Measurements from ENCODE around the gene HNRNPL.
"Not testable (repeated sequence)": the region's sequence is repeated elsewhere in the genome, so short reads cannot be mapped to it uniquely, and the experiment has no call there.

HNRNPL gene

DNA sequence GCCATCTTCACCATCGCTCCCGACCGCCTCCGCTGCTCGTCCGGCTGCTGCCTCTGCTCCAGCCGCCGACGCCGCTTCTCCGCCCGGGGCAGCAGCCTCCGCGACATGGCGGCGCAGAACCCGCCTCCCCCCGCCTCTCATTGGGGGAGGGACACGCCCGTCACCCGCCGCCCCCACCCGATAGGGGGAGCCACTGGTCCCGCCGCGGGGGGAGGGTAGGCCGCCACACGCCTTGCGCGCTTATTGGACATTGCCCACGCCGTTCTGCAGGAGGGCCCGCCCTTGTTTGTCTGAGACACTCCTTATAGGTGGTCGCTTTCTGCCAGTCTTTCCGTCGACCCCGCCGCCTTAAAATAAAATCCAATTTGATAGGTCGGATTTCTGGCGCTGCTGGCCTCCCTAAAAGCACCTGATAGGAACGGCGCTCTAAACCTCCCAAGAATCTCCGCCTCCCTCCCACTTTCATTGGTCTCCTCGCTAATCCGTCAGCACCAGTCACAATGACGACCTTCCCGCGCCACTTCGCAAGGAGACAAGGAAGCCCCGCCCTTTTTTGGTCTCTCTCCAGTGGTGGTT is at the start of gene HNRNPL:
Gene HNRNPL (minus strand): TSS at position 127 of the 576 bp plus-strand sequence. CDS start 20 bp downstream, at position 107.
- DNase-seq, result peak; percentile 100

- no peak for DNase-seq
Measured at GRCh38 chr19:38898788-38899446, 49.1 kb upstream of the HNRNPL start.

DNA sequence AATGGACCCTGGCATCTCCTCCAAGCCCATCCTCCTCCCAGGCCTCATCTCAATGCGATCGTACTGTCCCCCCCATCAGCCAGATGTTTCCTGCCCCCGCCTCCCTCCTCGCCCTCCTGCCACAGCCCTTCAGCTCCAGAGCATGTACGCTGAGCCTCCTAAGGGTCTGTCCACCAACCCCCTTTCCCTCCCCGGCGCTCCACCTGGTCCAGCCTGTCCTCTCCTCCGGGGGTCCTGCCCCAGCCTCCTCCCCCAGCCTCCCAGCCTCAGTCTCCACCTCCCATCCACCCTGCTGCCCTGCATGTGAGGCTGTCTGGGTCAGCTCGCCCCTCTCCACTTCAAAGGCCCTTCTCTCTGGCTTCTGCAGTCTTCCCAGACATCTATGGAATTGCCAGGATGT is 45.2 kb upstream of the HNRNPL start:
- DNase-seq, result no peak

GRCh38 chr19:38893341-38893771 is 43.6 kb upstream of the HNRNPL start:
- no peak for DNase-seq

DNA sequence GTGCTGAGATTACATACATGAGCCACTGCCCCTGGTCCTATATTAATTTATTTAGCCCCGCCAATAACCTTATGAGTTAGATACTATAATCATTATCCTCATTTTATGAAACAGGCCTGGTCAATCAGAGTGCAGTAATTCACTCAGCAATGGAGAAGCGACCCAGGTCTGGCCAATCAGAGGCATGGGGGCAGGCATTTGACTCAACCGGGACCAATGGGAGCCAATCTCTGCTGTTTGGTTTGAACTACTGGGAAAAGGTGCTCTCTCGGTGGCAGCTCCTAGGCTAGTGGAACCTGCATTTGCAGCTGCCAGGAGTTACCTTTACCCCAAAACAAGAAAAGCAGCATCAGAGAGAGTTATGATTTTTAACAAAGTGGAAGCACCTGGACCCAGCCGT is 43.1 kb upstream of the HNRNPL start:
- DNase-seq, result no peak

DNA sequence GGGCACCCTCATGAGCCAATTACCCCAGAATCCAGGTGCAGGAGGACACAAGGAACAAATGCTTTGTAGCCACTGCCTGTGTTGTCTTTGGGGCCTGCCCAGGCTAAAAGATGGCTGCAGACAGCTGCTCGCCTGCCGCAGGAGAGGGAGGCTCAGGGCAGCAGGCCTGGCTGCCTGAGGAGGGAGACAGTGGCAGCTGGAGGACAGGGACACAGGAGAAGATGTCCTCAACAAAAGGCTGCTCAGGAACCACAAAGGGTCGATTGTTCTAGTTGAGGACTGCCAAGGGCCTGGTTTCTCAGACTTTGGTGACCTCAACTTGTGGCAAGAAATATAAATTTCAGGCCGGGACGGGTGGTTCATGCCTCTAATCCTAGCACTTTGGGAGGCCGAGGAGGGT is 42.0 kb upstream of the HNRNPL start:
- DNase-seq, result no peak

DNA sequence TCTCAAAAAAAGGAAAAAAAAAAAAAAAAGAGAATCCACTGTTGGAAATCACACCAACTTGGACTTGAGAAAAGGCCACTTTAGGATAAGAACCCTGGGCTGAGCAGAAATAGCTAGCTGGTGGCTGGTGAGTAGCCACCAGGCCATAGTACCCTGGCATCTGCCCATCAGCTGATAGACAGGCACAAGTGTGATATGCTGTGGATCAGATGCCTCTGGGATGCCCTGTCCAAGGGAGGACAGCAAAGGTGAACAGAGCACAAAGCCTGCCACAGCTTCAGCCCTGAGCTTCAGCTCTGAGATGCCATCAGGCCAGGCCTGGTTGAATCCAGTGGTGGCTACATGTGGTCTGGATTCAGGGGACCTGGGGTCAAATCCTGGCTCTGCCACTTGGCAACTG is 40.9 kb upstream of the HNRNPL start:
- DNase-seq, result no peak

DNA sequence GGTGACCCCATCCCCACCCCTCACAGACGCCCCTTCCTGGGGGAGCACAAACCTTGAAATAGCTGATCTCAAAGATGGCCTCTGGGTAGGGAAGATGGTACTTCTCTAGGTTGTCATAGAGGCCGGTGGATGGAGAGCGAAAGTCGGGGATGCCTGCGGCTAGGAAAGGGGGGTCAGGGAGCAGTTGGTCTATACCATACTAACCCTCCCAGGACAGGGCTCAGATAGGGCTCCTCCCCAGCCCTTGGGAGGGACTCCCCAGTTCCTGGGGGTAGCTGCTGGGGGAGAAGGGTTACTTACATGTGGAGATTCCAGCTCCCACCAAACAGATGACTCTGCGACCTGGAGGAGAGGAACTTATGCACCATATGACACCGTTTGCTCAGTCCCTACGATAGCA is 40.0 kb upstream of the HNRNPL start:
- no peak for DNase-seq

DNA sequence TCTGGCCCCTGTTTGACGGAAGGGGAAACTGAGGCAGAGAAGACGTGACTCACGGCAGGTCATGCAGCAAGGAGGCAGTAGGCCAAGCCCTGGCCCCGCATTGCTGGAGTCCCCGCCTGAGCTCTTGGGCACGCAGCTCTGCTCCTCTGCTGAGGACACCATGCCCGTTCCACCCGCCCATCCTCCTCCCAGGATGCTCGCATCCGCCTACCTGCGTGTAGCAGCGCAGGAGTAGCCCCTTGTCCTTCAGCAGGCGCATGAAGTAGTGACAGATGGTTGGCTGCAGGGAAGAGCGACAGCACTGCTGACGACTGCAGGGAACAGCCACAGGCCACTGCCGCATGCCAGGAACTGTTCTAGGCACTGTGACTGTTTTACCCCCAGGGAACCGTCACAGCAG is 39.1 kb upstream of the HNRNPL start:
- no peak for DNase-seq

DNA sequence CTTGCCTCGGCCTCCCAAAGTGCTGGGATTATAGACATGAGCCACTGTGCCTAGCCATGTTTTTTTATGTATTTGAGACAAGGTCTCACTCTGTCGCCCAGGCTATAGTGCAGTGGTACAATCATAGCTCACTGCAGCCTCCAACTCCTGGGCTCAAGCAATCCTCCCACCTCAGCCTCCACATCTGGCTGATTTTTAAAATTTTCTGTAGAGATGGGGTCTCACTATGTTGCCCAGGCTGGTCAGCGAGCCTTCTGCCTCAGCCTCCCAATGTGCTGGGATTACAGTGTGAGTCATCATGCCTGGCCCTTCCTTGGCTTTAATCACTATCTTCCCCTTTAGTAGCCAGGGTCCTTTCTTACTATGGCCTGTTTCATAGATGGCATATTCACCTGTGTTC is 34.9 kb upstream of the HNRNPL start:
- DNase-seq, result not testable (repeated sequence)

- DNase-seq, result no peak
Measured at GRCh38 chr19:38883286-38883685, 33.5 kb upstream of the HNRNPL start.

DNA sequence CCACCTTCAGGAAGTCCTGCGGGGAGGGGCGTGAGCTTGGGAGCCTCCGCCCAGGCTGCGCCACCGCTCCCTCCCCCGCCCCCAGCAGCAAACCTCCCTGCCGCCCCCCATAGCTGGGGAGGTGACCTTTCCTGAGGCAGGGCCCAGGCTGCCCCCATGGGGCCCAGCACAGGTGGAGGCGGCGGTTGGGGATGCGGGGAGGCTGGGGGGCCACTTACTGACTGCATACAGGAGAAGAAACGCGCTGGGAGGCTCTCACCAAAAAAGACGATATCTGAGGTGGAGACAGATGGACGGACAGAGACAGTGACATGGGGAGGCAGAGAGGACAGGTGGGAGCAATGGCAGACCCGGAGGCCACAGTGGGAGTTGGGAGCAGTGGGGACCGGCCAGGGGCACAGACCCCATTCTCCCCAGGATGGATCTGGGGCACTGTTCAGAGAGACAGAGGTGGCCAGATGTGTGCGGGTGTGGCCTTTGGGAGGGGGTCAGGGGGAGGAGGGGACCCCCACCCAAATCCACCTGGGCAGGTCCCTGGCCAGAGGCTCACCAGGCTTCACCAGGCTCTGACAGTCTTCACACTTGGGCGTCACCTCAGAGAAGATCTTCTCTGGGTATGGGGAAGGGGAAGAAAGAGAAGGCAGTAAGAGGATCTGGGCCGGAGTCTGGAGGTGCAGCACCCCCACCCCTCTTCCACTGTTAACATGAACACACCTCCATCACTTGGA is 31.3 kb upstream of the HNRNPL start:
- no peak for DNase-seq

DNA sequence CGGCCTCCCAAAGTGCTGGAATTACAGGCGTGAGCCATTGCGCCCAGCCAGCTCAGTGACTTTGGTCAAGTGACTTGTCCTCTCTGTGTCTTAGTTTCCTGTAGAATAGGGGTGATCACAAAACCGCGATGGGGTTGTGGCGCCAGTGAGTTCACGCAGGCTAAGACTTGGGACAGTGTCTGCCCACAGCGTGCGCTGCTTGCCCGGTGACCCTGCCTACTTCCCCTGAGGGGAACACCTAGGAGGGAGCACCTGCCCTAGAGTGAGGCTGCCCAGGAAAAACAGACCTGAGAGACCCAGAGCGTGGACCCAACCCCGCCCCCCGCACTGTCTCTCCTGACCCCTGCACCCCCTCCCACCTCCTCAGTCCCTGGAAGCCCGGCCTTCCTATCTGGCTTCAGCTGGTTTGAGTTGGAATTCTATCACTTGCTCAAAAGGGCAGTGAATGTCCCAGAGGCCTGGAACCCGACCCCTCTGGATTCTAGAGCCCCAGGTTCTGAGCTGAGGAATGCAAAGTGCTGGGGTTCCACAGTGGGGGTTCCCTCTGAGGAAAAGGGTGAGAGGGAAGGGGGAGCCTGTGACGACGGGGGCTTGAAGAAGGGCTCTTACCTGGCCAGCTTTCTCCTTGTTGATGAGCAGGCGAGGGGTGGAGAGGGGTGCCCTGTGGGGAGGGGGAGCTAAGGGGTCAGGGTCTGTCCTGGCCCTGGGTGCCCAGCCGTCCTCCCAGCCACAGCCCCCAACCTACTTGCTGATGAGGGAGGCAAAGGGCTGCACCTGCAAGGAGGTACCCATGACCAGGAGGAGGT is 30.5 kb upstream of the HNRNPL start:
- DNase-seq, result no peak

DNA sequence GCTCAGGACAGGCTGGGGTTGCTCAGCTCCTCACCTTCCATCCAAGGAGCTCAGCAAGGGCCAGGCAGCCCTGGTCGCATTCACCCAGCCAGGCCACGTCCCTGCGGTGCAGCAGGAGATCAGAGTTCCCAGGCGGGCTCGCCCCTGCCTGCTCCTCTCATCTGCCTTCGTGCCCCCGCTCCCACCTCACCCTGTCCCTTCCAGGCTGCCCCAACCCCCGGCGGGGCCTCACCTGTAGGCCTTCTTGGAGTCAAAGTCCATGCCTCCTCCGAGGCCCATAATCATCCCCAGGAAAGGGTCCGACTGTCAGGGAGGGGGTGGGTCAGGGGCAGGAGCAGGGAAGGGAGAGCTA is 29.6 kb upstream of the HNRNPL start:
- no peak for DNase-seq

GRCh38 chr19:38878575-38879399 is 29.0 kb upstream of the HNRNPL start:
- DNase-seq, result no peak

DNA sequence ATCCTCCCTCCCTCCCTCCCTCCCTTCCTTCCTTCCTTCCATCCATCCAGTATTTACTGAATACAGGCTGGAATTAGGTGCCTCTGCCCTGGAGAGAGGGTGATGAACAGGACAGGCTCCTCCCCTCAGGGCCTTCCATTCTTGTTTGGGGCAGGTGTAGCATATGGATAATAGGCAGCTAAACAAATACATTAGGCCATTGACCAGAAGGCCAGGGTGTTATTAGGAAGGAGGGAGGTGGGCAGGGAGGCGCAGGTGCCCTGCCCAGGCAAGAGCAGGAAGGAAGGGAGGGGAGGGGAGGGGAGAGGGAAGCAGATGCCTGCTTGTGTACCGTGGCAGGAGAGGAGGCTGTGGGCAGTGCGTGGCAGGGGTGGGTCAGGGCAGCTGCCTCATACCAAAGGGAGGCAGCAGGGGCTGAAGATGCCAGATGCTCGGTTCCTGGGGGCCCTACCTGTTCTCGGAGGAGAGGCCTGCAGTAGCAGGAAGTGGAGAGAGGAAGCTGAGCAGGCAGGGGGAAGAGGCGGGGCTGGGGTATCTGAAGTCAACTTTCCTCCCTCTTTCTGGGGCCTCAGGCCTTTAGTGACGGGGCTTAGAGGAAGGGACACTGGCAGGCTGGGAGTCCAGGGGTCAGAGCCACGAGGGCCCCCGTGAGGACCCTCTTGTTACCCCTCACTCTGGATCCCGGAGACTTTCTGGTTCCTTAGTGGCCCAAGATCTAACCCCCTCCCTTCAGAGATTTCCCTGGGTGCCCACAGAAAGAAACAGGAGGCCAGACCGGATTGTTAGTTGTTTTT is 28.2 kb upstream of the HNRNPL start, which contains the start of gene RINL:
Gene RINL (minus strand): TSS at position 495 of the 794 bp plus-strand sequence. CDS start 1,533 bp downstream, outside the sequence.
- peak; percentile 99 for DNase-seq

DNA sequence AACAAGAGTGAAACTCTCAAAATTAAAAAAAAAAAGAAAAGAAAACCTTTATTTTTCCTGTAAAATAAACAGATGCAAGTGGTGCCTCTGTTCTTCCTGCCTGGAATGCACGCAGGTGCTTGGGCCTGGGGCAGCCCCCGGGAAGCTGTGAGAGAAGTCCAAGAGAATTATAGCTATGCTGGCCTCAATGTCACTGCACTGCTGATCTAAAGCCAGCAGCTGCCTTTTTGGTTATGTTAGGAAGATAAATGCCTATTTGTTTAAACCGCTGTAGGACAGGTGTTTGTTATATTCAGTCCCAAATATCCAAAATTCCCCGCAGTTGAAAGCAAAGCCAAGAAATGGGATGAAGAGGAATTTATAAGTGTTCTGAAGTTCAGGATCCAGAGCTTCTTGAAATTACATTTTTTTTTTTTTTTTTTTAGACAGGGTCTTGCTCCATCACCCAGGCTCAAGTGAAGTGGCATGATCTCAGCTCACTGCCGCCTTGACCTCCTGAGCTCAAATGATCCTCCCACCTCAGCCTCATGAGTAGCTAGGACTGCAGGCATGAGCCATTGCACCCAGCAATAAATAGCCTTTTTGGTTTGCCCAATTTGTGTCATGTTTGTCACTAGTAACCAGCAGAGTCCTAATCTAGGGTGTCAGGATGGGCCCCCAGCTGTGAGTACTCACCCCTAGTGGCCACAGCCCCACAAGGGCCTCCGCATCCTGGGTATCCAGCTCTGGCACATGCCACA is 26.0 kb upstream of the HNRNPL start:
- DNase-seq, result no peak

- DNase-seq, result not testable (repeated sequence)
Measured at GRCh38 chr19:38873400-38873799, 23.6 kb upstream of the HNRNPL start.

DNA sequence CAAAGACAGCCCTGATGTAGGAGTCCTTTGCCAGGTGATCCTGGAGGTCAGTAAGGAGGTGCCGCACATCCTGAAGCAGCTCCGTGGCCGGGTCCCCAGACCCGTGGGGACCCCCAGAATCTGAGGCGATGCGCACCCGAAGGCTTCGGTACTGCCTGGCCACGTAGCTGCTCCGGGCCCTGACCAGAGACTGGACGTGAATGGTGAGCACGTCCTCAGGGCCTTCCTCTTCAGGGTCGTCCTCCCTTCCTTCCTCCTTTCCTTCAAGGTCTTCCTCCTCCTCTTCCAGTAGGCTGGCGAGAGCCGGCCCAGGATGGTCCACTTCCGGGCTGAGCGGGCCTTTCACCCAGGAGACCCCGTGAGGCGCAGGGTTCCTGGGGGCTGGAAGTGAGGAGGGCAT is 20.8 kb upstream of the HNRNPL start:
- no peak for DNase-seq

GRCh38 chr19:38869836-38870607 is 20.2 kb upstream of the HNRNPL start:
- no peak for DNase-seq
